Jurkat, Clone E6-1 (cell line): ENCODE measurements around the gene MLLT3.
A peak's percentile ranks its signal among the peaks of the same experiment; 100 is the strongest.

Source experiments
- DNase-seq: peaks from one replicate; pipeline ENCODE4 v3.0.0-alpha.2; 2011; ENCODE audit warnings: low read depth, low spot score
- H3K4me3 ChIP-seq: 2 replicates; pipeline ENCODE4 v1.5.1; 2011; ENCODE audit warnings: mild to moderate bottlenecking, low read length, control low read depth, moderate library complexity

MLLT3 gene

GRCh38 chr9:20632705-20633104 is 10.4 kb upstream of the MLLT3 start:
- no peak for DNase-seq
- H3K4me3 ChIP-seq: no peak overlapping the region

- H3K4me3 ChIP-seq: no peak overlapping the region
- DNase-seq: no peak
Observed at GRCh38 chr9:20630241-20630943, 8.1 kb upstream of the MLLT3 start.

DNA sequence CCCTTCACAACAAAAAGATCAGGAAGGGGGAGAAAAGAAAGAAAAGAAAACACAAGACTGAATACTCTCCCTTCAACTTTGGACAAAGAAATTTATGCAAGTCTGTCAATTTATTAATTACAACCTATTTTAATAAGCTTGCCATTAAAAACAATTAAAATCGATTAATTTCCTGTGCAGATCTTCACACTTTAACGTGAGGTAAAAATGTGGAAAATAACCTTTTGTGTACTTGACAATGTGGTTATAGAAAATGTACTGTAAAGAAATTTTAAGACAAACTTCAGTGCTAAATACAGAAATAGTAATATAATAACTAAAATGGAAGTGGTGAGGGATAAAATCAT is 2.7 kb upstream of the MLLT3 start:
- no peak overlapping the region for H3K4me3 ChIP-seq
- DNase-seq: no peak

DNA sequence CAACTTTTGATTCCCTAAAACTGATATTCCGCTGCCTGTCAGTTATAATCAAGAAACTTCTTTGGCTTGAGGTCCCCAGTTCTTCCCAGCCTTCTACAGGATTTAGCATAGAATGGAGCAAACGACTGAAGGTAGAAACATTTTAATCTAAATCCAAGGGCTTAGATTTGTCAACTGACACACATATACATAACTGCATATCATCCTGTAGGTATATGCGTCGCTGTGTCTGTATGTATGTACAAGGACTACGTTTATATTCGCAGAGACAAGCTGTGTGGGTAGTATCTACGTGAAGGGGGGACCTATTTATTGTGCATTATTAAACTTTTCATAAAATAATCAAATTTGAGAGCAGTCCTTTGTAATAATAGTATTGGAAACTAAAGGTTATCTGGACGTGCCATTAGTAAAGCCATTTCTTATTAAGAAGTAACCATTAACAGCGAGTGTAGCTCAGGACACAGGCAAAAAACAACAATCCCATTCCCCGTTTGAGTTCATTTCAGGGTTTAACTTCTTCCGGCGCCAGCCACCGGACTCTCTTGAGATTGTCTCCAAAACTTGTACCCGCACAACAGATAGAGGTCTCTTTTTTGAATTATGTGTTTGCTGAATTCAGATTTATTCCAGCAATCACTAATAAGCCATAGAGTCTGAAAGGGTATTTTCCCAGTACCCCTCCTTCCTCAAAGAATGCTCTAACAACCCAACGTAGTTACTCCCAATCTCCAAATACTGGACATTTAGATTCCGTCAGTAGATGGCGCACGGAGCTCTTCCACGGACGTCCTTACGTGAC is 2.1 kb upstream of the MLLT3 start:
- H3K4me3 ChIP-seq: peak overlapping the region; percentile 81
- peak; percentile 69 for DNase-seq

GRCh38 chr9:20623748-20624124 is 1.4 kb upstream of the MLLT3 start:
- peak overlapping the region; percentile 81 for H3K4me3 ChIP-seq
- no peak for DNase-seq

DNA sequence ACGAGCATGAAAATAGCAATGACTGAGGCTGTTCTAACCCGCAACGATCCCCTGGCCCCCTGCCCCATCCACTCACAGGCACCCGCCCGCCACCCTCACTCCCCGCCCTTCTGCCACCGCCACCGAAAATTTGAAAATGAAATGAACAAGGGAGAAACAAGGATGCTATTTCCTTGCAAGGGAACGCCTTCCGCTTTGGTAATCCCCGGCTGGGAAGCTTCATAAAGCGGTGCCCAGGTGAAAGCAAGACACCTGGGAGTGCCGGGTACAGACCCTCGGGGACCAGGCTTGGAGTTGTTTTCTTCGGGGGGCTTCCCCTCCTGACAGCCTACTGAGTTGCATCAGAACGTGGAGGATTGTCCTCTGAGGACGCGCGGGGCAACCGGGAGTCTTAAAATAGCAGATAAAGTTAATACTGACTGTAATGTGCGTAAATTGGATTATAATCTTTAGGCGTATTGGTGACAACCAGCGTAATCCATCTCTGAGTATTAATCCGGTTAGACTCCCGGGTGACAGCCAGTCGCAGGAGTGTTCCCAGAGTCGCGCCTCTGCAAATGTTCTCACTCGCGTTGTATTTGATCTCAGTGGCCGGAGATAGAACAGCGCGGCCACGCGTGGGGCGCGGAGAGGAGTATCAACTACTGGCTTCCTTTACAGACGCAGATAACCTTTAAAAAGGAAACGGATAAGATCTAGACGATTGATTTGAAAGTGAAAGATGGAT is 885 bp upstream of the MLLT3 start:
- DNase-seq: no peak
- peak overlapping the region; percentile 81 for H3K4me3 ChIP-seq

GRCh38 chr9:20621471-20622329 is 599 bp downstream of the MLLT3 start:
- peak; percentile 51 for DNase-seq
- H3K4me3 ChIP-seq: peak overlapping the region; percentile 81

GRCh38 chr9:20620650-20621470 is 1.4 kb downstream of the MLLT3 start:
- DNase-seq: no peak
- peak overlapping the region; percentile 81 for H3K4me3 ChIP-seq

DNA sequence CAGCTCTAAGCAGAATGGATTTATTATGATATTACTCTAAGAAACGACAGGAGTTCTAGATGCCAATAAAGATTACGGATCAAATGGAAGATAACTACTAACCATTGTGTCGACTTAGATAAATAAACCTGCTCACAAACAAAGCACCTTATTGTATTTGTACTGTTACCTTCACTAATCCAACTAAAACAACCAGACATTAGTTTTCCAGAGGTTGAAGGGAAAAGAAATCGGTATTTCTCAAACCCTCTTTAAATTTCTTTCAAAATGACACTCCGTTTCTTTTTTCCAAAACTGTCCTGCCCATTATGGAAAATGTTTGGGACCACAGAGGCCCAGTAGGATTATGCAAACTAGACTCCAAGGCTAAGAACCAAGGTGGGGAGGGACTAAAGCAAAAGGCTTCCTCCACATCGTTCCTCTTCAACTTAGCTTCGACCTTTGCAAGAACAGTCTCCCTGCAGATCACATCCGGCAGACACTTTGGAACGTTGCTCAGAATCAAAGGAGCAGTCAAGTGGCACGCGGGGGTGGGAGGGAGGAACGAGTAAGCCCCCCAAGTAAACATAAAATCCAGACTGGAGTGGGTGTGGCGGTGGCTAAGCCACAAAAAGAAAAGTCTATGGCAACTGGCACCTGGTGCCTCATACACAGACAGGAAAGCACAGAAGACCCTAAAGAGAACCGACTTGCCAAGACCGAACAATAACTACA is 2.7 kb downstream of the MLLT3 start:
- DNase-seq: no peak
- no peak overlapping the region for H3K4me3 ChIP-seq

DNA sequence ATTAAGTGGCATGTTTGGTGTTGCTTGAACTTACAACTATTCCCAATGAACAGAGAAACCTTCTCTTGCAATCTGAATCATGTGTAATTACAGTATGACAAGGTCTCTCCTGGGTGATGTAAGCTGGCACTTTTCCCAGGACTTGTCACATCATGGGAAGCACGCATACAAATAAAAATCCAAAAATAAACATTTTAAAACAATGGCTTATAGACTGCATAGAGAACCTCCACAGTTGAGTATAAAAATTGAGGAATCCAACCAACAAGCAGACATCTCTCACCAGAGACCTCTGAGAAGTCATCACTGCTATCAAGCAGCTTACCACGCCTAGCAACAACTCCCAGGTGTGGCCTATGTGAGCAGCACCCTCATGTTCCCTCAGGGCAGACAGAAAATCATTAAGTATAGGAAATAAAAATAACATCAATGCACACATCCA is 3.9 kb downstream of the MLLT3 start:
- no peak overlapping the region for H3K4me3 ChIP-seq
- no peak for DNase-seq

DNA sequence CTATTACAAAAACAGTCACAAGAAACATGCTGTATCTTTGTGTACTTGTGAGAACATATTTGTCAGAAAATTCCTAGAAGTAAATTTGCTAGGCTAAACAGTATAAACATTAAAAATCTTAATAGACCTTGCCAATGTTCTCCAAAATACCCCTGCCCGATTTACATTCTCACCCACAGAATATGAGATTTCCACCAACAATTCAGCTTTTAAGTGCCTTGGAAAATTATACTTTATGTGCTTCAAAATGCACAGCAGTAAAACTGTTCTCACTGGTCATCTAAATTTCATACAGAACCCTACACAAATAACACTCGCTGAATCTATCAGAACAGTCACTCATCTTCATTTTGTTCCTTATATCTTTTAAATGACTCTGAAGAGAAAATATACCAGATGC is 5.5 kb downstream of the MLLT3 start:
- no peak overlapping the region for H3K4me3 ChIP-seq
- DNase-seq: no peak

DNA sequence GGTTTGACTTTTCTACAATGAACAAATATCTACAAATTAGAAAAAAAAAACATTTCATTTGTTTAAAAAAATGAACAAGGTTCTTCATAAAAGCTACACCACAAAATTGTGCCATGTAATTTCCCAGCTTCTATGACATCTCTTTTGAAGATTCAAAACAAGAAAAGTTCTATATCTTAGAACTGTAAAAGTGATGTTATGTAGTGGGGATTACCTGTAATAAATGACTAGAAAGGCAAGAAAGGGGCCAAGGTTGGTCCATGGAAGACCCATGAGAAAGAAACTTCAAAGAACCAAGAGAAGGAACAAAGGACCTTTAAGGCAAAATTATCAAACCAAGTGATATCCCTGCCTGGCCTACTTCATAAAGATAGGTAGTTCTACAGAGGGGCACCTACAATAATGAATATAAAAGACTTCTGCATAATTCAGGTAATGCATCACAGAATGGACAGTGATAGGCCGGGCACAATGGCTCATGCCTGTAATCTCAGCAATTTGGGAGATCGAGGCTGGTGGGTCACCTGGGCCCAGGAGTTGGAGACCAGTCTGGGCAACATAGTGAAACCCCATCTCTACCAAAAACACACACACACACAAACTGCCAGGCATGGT is 7.6 kb downstream of the MLLT3 start:
- DNase-seq: no peak
- no peak overlapping the region for H3K4me3 ChIP-seq

DNA sequence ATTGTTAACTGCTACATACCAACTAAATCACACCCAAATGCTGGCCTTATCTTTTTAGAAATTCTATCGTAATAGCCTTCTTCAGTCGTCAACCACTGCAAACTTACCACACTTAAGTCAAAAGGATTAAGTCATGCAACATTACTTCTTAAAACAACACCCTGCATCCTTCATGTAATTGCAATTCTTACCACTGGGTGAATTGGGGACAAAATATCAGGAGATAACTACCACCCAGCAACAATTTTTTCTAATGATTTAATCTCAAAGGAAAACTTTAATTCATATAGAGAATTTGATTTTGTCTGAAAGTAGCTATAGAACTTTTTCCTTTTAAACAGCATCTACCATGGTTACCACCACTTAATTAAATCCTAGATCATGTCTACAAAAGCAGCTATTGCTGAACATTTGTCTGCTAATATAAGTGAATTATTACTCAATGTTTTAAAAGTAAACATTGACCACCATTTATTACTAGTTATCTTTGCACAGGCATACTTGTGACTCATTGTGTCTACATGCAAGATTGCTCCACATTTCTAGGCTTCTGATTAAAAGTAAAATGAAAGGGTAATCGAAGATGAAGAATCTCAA is 10.5 kb downstream of the MLLT3 start:
- no peak for DNase-seq
- H3K4me3 ChIP-seq: no peak overlapping the region

GRCh38 chr9:20610591-20610990 is 11.7 kb downstream of the MLLT3 start:
- no peak overlapping the region for H3K4me3 ChIP-seq
- DNase-seq: no peak

DNA sequence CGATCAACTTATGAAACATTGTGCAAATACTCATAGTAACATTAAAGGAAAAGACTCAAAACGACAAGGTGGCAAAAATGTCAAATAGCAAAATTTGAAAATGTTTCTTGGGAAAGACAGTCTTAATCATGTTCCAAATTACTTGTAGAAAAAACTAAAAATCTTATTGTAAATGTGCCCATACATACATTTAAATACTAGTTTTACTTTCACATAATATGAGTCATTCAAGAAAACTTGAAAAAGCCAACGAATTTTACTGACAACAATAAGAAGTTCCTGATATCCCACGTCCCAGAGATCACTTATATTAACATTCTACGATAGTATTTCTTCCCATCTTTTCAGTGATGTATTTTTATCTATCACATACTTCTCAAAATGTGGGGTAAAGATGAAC is 13.7 kb downstream of the MLLT3 start:
- no peak for DNase-seq
- no peak overlapping the region for H3K4me3 ChIP-seq

DNA sequence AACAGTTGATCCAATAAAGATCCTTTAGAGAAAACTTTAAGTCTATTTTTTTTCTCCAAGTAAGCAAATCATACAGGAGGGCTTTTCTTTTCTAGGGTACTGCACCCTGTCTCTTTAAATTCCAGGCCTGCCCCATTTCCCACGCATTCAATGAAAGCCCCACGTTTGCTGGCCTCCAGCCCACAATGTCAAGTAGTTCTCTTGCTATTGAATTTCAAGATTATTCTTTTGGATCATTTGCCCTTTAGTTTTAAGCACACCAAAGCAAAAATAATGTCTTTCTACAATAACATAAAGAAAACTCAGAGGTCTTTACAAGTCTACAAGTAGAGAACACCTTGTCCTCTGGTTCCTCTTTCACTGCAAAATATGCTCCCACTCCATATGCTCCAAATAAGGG is 15.6 kb downstream of the MLLT3 start:
- DNase-seq: no peak
- no peak overlapping the region for H3K4me3 ChIP-seq

DNA sequence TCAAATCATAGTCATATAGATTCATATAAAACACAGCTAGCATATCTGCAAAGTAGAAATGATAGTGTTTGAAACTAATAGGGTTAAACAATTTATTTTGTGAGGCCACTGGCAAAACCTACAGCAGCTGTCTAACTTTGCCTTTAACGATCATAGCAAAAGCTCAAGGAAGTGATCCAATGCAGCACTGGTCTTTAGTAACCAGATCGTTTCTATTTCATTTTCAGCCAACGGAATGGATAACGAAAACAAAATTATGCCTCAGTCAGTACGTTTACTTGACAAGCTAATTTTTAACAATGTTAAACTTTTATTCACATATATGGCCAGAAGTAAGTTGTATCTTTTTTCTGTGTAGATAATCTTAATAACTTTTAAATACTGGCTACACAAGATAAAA is 17.7 kb downstream of the MLLT3 start:
- H3K4me3 ChIP-seq: no peak overlapping the region
- DNase-seq: no peak
